ENCODE measurements around the gene FASTKD2. TPM values are rescaled to one million over a fixed set of nuclear protein-coding genes. Genes with fewer than 3 reads are reported as not detected.

The FASTKD2 gene
- total and polyA plus RNA-seq, 2 of the 8 experiments (the other 6 are each of a cell fraction or from before 2014, with no cell fraction given): 35.7 to 38.5 TPM

DNA sequence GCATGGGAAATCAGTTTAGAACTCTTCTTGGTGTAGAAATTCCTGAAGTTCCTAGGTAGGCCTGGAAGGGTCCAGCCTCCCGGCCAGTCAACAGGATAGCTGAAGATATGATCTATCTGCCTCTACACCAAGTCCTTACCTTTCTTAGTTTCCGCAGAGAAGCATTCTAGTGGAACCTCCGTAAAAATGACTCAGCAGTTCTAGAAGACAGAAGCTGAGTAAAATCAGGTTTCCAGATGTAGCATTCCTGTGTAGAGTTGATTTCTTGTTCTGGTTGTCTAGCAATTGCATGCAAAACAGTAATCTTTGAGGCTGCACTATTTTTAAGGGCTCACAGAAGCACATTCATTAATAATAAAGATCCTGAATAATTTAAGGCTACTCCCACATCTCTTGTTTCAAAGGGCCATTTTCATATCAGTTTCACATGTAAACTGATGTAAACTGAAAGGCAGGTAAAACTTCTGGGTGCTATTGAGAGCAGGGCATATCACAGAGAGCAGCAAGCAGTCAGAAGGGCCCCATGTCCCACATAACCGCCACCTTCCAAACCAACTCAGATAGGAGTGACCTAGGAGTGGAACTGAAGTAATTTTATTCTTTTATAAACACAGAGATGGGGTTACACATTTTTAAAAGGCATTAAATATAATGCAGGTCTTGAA lies 44.0 kb upstream of the FASTKD2 start (continued):
- no peak for TF ChIP-seq SAP30 (IDR thresholded peaks at IDR 0.05; ENCODE audit: insufficient read depth, insufficient replicate concordance, low read length)

Data from H1 (cell line).